Ascending aorta (tissue), 2 donors: ENCODE results near the gene IGFL4. TPM values are rescaled to one million over a fixed set of nuclear protein-coding genes. Genes with fewer than 3 reads are reported as not detected.

Experiments
- DNase-seq, 2 donors: peaks; one replicate each; pipeline ENCODE4 v3.0.0-alpha.2; 2019; ENCODE audit warnings: low spot score in 2 of 2
- H3K27ac ChIP-seq, 2 donors: fragments of 200-600 bp; sonication (generic); one replicate each; pipeline ENCODE4 v1.5.1; 2016 to 2017; ENCODE audit warnings: mild to moderate bottlenecking in 1 of 2
- H3K27me3 ChIP-seq: fragments of 200-600 bp; sonication (generic); one replicate; pipeline ENCODE4 v1.5.1; 2017
- H3K36me3 ChIP-seq, 2 donors: fragments of 200-600 bp; sonication (generic); one replicate each; pipeline ENCODE4 v1.5.1; 2016
- H3K4me1 ChIP-seq, 2 donors: fragments of 200-600 bp; sonication (generic); one replicate each; pipeline ENCODE4 v1.5.1; 2016 to 2017; ENCODE audit warnings: mild to moderate bottlenecking in 1 of 2
- H3K4me3 ChIP-seq, 2 donors: fragments of 200-600 bp; sonication (generic); one replicate each; pipeline ENCODE4 v1.5.1; 2016 to 2017; ENCODE audit warnings: mild to moderate bottlenecking in 1 of 2
- H3K9me3 ChIP-seq, 2 donors: fragments of 200-600 bp; sonication (generic); one replicate each; pipeline ENCODE4 v1.5.1; 2016
- intact Hi-C: fragments of 100-400 bp; cut with DNase I; formaldehyde crosslinking; loops from one replicate; pipeline ENCODE4 v1.15.1; 2023
- total RNA-seq: library from RNA; depleted of rRNA; stranded (reverse); fragments of >200 nt; gene quantifications from one replicate; pipeline ENCODE4 v1.1.0, GENCODE V29; 2016
- TF ChIP-seq, protein P1 (sequence below), 3 experiments: fragments of 200-600 bp in 2 of 3; fragments of 450-650 bp in 1 of 3; sonication (generic) in 2 of 3; IDR thresholded peaks; one replicate each; pipeline ENCODE4 v1.5.1; 2016 to 2019; ENCODE audit warnings: antibody characterized with exemption in 3 of 3, mild to moderate bottlenecking in 1 of 3, moderate library complexity in 1 of 3

IGFL4 gene
- total RNA-seq, 1 donor from 2014 or later = not detected

DNA sequence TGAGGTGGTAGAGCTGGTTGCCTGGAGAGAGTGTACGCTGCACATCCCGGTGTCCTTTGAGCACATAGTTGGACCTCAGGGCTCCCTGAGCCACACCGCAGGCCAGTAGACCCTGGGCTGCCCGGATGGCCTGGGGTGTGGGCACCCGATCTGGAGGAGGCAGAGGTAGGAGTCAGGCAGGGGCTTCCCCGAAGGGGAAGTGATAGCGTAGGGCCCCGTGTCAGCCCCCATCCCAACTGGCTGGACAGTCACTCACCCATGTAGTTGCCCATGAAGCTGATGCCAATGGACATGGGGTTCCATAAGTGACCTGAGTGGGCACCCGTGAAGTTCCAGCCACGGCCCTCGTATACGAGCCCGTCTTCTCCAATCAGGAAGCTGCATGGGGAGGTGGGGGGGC is 21.5 kb downstream of the IGFL4 start:
- no peak overlapping the region for H3K27ac ChIP-seq
- peaks cover 12 to 17% of the 10 kb centered on the region in 2 donors for H3K4me1 ChIP-seq
- TF ChIP-seq, protein P1, sequence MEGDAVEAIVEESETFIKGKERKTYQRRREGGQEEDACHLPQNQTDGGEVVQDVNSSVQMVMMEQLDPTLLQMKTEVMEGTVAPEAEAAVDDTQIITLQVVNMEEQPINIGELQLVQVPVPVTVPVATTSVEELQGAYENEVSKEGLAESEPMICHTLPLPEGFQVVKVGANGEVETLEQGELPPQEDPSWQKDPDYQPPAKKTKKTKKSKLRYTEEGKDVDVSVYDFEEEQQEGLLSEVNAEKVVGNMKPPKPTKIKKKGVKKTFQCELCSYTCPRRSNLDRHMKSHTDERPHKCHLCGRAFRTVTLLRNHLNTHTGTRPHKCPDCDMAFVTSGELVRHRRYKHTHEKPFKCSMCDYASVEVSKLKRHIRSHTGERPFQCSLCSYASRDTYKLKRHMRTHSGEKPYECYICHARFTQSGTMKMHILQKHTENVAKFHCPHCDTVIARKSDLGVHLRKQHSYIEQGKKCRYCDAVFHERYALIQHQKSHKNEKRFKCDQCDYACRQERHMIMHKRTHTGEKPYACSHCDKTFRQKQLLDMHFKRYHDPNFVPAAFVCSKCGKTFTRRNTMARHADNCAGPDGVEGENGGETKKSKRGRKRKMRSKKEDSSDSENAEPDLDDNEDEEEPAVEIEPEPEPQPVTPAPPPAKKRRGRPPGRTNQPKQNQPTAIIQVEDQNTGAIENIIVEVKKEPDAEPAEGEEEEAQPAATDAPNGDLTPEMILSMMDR (IDR thresholded peaks at IDR 0.05) = no peak
- H3K36me3 ChIP-seq = no peaks in the 10 kb centered on the region
- intact Hi-C loops = loop anchor here (5.0 kb wide), 1 partner anchor 202 kb away; the partner anchor contains the start of gene RSPH6A
- H3K4me3 ChIP-seq = no peak overlapping the region
- no peak for DNase-seq
- H3K27me3 ChIP-seq = peaks cover 7% of the 10 kb centered on the region
- no peaks in the 10 kb centered on the region for H3K9me3 ChIP-seq

DNA sequence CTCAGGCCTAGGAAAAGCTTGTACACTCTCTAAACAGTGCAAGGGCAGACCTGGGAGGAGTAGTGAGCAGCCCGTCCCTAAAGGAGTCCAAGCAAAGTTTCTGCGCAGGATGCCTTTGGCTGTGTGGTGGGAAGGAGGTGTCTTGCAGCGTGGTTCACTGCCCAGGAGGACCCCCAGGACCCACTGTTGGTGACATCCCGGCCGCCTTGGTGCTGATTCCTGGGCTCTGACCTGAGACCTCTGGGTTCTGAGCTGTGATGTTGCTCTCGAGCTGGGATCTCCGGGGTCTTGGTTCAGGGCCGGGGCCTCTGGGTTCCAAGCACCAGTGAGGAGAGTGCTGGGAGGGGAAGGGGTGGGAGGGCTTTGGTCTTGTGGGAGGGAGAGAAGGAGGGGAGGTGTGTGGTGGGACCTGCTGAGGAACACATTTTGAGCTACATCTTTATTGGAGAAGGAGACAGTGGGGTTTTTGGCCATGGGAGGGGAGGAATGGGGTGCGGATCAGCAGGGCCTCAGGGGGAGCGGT is 22.0 kb downstream of the IGFL4 start:
- Histone ChIP-seq H3K27ac (no peak overlapping the region), H3K36me3 (no peaks in the 10 kb centered on the region), H3K4me3 (no peak overlapping the region), H3K4me1 (peaks cover 12 to 17% of the 10 kb centered on the region in 2 donors), H3K9me3 (no peaks in the 10 kb centered on the region), H3K27me3 (peaks cover 7% of the 10 kb centered on the region)
- TF ChIP-seq, protein P1 (IDR thresholded peaks at IDR 0.05) = no peak
- intact Hi-C loops = loop anchor here (5.0 kb wide), 1 partner anchor 201 kb away; the partner anchor contains the start of gene RSPH6A
- DNase-seq = no peak

DNA sequence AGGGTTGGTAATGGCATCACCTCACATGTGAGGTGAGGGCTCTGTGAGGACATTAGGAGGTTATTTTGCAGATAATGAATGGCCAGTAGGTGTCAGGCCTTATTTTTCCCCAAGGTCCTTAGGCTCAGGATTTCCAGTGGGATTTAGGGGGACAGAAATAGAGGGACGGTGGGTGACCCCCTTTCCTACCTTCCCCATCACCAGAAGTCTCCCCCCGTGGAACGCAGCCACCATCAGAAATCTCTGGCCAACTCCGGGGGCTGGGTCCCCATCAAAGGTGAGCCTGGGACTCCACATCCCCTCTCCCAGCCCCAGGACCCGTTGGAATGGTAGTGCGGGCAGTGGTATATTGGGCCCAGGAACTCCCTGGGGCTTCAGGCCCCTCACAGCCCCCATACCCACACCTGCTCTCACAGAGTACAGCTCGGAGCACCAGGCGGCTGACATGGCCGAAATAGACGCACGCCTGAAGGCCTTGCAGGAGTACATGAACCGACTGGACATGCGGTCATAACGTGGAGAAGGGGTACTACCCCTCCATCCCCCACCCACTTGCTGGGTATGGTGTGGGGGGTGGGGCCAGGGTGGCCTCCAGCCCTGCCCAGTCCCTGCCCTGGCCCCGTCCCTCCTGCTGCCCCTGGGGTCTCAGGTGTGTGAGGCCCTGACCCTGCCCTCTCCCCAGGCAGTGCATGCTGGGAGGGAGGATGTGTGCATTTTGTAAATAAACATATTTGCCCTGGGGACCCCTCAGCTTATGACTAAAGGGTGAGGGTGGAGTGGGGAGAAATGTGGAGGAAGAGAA is 22.7 kb downstream of the IGFL4 start:
- Histone ChIP-seq H3K27me3 (peaks cover 4% of the 10 kb centered on the region), H3K4me3 (no peak overlapping the region), H3K4me1 (peaks cover 12 to 17% of the 10 kb centered on the region in 2 donors), H3K27ac (no peak overlapping the region), H3K9me3 (no peaks in the 10 kb centered on the region), H3K36me3 (no peaks in the 10 kb centered on the region)
- TF ChIP-seq, protein P1 (IDR thresholded peaks at IDR 0.05) = no peak
- intact Hi-C loops = loop anchor here (5.0 kb wide), 1 partner anchor 201 kb away; the partner anchor contains the start of gene RSPH6A
- DNase-seq = no peak

DNA sequence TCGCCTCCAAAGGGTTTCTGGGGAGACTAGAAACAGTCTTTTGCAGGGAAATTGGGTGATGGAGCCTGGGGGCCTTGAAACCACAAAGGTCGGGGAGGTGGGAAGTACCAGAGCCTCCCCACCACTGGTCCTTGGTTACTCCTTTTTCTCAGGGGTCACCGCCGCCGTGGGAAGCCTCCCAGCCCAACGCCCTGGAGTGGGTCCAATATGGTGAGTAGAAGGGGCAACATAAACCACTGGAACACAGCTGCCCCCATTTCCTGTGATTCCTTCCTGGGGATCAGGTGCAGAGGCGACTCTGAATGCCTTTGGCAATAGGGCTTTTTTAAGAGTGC is 23.7 kb downstream of the IGFL4 start:
- H3K27me3 ChIP-seq = no peaks in the 10 kb centered on the region
- H3K9me3 ChIP-seq = no peaks in the 10 kb centered on the region
- peak overlapping the region; percentile 76 to 80 for H3K4me3 ChIP-seq
- DNase-seq = no peak
- H3K36me3 ChIP-seq = no peaks in the 10 kb centered on the region
- peaks cover 12 to 17% of the 10 kb centered on the region in 2 donors for H3K4me1 ChIP-seq
- intact Hi-C loops = loop anchor here (5.0 kb wide), 1 partner anchor 200 kb away; the partner anchor contains the start of gene RSPH6A
- H3K27ac ChIP-seq = no peak overlapping the region
- TF ChIP-seq, protein P1 (IDR thresholded peaks at IDR 0.05) = no peak

DNA sequence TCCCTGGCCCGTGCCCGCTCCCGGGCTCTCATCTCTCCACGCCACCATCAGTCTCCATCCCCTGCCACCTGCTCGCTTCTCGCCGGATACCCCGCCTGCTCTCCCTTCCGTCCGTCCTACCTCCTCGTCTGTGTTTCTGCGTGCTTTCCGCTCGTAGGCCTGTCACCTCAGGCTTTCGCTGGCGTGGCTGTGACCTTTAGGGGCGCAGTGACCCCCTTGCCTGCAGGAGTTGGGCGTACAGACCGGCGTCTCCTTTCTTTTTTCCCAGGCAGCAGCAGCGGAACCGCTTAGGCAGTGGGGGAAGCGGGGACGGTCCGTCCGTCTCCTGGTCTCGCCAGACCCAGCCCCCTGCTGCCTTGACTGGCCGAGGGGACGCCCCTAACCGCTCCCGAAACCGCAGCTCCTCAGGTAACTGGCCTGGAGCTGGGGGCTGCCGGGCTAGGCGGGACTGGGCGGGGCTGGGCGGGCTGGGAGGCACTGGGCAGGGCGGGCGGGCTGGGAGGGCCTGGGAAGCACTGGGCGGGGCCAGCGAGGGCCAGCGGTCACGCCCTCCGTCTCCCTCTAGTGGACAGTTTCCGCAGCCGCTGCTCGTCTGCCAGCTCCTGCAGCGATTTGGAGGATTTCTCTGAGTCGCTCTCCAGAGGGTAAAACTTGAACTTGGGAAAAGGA is 24.2 kb downstream of the IGFL4 start:
- peak in 1 of 2 donors; percentile 83 for DNase-seq
- H3K9me3 ChIP-seq = no peaks in the 10 kb centered on the region

More for the DNA sequence above, 24.2 kb downstream of the IGFL4 start:
- H3K27me3 ChIP-seq = no peaks in the 10 kb centered on the region
- peak overlapping the region in 1 of 2 donors; percentile 37 for H3K27ac ChIP-seq
- no peaks in the 10 kb centered on the region for H3K36me3 ChIP-seq
- H3K4me3 ChIP-seq = peak overlapping the region; percentile 76 to 80
- H3K4me1 ChIP-seq = peaks cover 12 to 17% of the 10 kb centered on the region in 2 donors
- intact Hi-C loops = loop anchor here (1.0 to 5.0 kb wide), 2 partner anchors 21 to 199 kb away; partner anchors contain the start of genes CCDC61 and RSPH6A
- TF ChIP-seq, protein P1 (IDR thresholded peaks at IDR 0.05) = peak; percentile 75 to 96 (median 90)
